ENCODE data around the gene DCTN3.
A peak's percentile ranks its signal among the peaks of the same experiment; 100 is the strongest.

DCTN3 gene

DNA sequence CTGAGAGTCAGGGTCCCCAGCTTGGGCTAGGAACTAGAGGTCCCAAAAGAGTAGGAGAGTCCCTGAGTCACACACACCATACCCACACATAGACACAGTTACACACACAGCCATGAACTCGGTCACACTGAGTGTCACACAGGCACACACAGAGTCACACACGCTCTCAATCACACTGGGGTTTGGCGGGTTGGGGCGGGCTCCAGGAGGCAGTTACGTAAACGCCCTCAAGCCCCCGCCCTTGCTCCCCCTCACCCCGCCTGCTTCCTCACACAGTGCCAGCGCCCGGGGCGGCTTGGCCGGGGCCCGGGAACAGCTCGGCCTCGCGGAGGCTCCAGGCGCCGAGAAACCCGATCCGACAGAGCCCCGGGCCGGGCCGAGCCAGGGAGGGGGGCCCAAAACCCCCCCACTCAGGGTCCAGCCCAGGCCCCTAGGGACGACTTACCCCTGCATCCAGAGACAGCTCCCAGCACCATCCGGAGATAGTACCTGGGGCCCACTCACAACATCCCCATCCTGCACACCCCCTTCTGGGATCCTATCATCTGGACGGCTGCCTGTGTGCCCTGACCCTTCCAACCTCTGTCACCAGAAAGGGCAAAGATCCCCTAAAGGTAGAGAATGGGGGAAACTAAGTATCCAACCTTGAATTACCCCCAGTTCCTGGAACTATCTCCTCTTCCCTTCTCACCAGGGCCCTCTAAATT, 27.2 kb downstream of the DCTN3 start:
- TF ChIP-seq, protein P1, sequence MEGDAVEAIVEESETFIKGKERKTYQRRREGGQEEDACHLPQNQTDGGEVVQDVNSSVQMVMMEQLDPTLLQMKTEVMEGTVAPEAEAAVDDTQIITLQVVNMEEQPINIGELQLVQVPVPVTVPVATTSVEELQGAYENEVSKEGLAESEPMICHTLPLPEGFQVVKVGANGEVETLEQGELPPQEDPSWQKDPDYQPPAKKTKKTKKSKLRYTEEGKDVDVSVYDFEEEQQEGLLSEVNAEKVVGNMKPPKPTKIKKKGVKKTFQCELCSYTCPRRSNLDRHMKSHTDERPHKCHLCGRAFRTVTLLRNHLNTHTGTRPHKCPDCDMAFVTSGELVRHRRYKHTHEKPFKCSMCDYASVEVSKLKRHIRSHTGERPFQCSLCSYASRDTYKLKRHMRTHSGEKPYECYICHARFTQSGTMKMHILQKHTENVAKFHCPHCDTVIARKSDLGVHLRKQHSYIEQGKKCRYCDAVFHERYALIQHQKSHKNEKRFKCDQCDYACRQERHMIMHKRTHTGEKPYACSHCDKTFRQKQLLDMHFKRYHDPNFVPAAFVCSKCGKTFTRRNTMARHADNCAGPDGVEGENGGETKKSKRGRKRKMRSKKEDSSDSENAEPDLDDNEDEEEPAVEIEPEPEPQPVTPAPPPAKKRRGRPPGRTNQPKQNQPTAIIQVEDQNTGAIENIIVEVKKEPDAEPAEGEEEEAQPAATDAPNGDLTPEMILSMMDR (IDR thresholded peaks at IDR 0.05) = no peak
- Histone ChIP-seq H3K27me3 (peaks cover 0 to 42% of the 10 kb centered on the region in 2 donors), H3K36me3 (no peaks in the 10 kb centered on the region), H3K4me3 (peak overlapping the region in 1 of 2 donors; percentile 13), H3K27ac (peak overlapping the region; percentile 40 to 67), H3K9me3 (no peaks in the 10 kb centered on the region), H3K4me1 (peaks cover 0 to 63% (median 48%) of the 10 kb centered on the region in 4 donors)
- peak; percentile 85 to 88 for DNase-seq
- intact Hi-C loops (cut with DNase I; ENCODE audit: low total_unique reads) = loop anchor here (5.0 kb wide), 3 partner anchors 46 to 261 kb away; no protein-coding TSS in a partner anchor

DNA sequence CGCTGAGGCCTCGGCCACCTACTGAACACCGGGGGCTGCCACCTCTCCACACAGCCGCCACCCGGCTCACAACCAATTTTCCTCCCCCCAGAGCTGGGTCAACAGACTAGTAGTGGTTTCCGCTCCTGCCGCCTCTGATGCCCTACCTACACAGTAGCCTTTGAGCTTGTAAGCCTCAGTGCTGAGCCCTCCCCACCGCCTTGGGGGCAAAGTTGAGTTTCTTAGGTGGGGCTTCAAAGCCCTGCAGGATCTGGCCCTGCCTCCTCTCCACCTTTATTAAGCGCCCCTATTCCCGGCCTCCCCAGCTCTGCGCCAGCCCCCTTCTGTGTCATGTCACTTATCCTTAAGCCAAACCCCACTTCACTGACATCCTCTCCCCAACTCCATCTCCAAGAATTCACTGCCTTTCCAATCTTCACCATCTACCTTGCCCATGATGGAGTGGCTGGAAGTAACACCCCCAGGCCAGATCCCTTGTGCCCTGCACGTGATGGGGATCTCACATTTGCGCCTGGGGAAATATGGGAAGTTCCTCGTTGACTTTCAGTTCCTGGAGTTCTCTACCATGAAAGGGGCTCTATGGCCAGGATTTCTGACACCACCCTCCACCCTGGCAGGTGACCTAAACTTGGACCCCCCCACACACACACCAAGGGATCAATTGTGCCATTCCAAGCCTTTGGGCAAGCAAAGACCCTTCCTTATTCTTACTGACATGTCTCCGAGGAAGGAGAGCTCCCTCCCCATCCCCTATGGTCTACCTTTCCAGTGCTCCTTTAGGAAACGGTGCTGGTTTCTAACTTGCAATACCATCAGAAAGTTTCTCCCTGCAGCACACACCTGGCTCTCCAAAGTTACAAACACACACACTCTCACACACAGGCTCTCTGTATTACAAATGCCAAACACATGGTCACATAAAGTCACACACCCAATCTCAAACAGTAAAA, 28.1 kb downstream of the DCTN3 start:
- intact Hi-C loops (cut with DNase I; ENCODE audit: low total_unique reads) = loop anchor here (5.0 kb wide), 3 partner anchors 45 to 260 kb away; no protein-coding TSS in a partner anchor
- H3K4me1 ChIP-seq = peaks cover 0 to 63% (median 48%) of the 10 kb centered on the region in 4 donors
- H3K9me3 ChIP-seq = no peaks in the 10 kb centered on the region
- DNase-seq = no peak
- TF ChIP-seq, protein P1 (IDR thresholded peaks at IDR 0.05) = no peak
- H3K4me3 ChIP-seq = peak overlapping the region in 1 of 2 donors; percentile 54
- H3K27ac ChIP-seq = peak overlapping the region in 1 of 2 donors; percentile 67
- H3K27me3 ChIP-seq = peaks cover 0 to 49% of the 10 kb centered on the region in 2 donors
- H3K36me3 ChIP-seq = no peaks in the 10 kb centered on the region

DNA sequence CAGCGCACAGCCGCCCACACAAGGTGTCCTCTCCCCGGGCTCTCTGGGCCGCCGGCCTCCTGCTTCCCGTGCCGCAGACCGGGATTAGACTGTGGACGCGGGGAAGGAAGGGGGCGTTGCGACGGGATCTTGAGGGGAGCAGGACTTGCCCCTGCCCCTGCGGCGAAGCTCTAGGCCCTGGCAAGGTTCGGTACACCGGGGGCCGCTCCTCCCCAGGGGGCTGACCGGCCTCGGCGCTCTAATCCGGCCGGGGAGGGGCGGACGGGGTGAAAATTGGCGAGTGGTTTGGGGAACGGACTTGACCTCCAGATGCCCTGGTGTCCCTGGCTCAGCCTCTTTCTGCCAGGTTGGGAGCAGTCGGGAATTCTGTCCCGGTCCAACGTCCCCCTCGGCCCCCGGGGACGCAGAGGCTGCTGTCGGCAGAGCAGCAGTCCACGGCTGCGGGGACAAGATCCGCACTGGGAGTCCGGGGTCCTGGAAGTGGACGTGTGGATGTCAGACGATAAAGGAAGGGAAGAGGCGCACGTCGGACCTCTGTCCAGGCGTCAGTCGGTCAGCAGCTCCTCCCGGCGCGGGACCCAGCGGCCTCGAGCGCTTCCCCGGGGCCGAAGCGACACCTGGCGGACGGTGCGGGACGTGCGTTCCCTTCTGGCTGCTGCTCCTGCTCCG, 28.9 kb downstream of the DCTN3 start:
- Histone ChIP-seq H3K27ac (peak overlapping the region; percentile 16 to 33), H3K27me3 (peaks cover 0 to 57% of the 10 kb centered on the region in 2 donors), H3K9me3 (no peaks in the 10 kb centered on the region), H3K4me1 (peaks cover 0 to 63% (median 48%) of the 10 kb centered on the region in 4 donors), H3K4me3 (peak overlapping the region; percentile 49 to 54), H3K36me3 (no peaks in the 10 kb centered on the region)
- TF ChIP-seq, protein P1 (IDR thresholded peaks at IDR 0.05) = peak; percentile 89 to 92
- DNase-seq = peak; percentile 81 to 91
- intact Hi-C loops (cut with DNase I; ENCODE audit: low total_unique reads) = loop anchor here (5.0 kb wide), 3 partner anchors 44 to 259 kb away; no protein-coding TSS in a partner anchor

DNA sequence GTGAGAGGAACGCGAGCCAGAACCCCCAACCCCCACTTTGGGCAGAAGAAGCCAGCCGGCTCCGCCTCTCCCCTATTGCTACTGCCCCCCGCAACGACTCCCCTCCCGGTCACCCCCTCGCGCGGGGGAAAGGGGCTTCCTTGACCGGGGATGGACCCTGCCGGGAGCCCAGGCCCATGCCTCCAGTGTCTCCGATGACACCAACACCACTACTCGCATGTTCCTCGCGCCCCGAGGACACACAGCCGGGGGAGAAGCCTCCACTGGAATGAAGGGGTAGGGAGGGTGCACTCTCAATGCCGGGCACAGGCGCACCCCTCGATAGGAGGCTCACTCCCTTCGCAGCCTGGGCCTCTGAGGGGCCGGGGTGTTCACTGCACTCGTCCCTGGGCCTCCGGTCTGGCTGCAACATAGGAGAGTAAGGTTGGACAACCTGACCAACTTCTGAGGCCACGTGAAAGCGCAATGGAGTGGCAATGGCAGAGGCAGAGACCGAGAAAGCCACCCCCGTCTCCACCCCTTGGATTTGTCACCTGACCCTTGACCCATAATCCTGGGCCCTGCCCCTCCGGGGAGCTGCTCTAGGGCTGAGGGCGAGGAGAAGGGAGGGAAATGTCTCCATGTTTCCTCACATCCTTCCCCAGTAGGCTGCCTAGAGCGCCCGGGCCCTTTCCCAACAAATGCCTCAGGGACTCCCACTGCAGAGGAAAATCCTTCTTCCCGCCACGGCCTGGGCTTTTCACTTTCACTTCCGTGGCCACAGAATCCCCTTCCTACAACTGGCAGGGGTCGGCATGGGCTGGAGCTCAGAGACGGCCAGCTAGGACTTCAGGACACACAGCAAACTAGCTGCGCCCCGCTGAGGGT, 29.7 kb downstream of the DCTN3 start:
- intact Hi-C loops (cut with DNase I; ENCODE audit: low total_unique reads) = loop anchor here (5.0 kb wide), 3 partner anchors 43 to 258 kb away; no protein-coding TSS in a partner anchor
- Histone ChIP-seq H3K9me3 (no peaks in the 10 kb centered on the region), H3K27me3 (peaks cover 0 to 65% of the 10 kb centered on the region in 2 donors), H3K4me3 (peak overlapping the region; percentile 49 to 54), H3K4me1 (peaks cover 0 to 63% (median 48%) of the 10 kb centered on the region in 4 donors), H3K36me3 (no peaks in the 10 kb centered on the region), H3K27ac (peak overlapping the region; percentile 16 to 33)
- TF ChIP-seq, protein P1 (IDR thresholded peaks at IDR 0.05) = no peak
- DNase-seq = peak; percentile 67 to 74

All from tibial artery (tissue), 4 donors.